GM21526 (cell line): ENCODE measurements around the gene ENDOV.

Experiments
- ATAC-seq: cut with Tn5 transposase; IDR thresholded peaks from one replicate; pipeline ENCODE4 v1.9.1; 2021; ENCODE audit warnings: moderate library complexity; ENCODE audit not compliant: unreplicated experiment, low FRiP score

ENDOV gene

GRCh38 chr17:80461528-80462160 lies 46.7 kb downstream of the ENDOV start:
- ATAC-seq, result no peak

GRCh38 chr17:80463784-80464400 lies 48.9 kb downstream of the ENDOV start:
- ATAC-seq, result no peak

DNA sequence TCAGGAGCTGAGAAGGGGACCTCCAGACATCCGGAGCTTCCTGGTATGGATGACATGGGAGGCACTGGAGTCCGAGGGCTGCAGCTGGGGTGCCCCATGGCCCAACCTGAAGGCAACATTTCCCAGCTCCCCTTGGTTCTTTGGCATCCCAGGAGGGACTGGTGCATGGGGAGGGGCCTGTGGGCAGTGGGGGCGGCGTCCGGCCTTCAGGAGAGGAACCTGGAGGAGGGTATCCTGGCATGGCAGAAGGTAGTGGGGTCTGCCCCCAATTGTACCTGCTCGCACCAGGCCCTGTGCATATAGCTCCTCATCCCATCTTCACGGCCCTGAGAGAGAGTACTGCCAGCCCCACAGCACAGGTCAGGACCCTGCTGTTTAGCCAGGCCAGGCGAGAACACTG lies 49.5 kb downstream of the ENDOV start:
- no peak for ATAC-seq

- ATAC-seq, result no peak
Observed at GRCh38 chr17:80465327-80465974, 50.5 kb downstream of the ENDOV start.

DNA sequence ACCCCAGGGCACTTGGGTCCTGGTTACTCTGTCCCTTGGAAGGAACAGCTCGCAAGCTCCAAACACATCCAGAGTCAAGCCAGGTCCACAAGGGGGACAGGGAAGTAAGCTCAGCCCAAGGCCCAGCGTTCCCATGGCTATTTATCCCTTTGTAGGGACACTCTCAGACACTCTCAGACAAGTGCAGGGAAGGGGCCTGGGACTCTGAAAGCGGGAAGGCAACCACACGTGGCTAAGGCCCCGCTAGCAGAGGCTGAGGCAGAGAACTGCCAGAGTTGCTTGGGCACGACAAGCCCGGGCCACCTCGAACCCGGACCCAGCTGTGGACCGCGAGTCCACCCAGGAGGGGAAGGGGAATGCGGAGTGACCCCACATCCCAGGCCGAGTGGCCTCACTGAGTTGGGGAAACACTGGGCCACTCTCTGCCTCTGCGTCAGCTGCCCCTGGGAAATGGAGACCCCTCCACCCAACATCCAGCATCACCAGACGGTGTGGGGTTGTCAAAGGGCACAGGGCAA lies 51.3 kb downstream of the ENDOV start:
- no peak for ATAC-seq

GRCh38 chr17:80468242-80468641 lies 53.3 kb downstream of the ENDOV start:
- no peak for ATAC-seq

DNA sequence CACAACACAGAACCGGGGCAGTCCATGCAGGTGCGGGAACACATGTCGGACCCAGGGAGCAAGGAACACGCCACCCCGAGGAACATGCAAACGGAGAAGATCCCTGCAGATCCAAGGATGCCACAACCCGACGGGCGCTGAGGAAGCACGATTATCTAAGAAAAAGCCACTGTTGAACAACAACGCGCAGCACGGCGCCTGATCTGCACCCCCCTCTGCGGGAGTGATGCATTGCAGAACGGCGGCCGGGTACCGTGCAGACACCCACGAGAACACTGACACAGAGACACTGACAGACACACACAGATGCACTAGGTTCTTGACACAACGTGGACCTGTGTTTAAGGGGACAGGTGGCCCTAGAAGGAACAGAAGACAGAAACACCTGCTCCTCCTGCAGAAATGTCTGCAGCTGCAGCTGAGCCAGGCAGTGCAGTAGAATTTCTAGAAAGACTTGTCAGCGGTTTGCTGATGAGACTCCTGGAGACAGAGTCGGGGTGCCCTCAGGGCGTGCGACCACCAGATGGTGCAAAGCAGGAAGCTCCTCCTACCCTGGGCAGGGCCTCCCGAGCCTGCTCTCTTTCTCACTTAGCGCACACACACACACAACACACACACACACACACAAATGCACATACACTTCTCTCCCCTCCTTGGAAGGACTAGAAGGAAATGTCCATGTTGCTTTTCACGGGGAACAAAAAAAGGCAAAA lies 54.0 kb downstream of the ENDOV start:
- ATAC-seq, result no peak

DNA sequence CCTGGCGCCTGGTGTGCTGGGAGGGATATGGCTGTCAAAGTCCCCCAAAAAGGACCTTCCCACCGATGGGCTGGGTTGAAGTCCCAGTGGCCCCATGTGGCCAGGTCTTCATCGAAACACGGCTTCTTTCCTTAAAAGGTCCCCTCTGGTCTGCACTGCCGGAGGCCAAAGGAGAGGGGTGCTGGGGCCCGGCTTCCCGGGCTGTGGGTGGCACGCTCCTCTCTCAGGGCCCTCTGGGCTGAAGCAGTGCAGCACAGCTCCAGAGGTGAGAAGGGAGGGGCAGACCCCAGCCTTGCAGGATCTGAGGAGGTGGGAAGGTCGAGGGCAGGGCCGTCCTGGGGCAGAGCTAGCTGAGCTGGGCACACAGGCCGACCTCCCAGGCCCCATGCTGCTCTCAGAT lies 54.7 kb downstream of the ENDOV start:
- ATAC-seq, result no peak

DNA sequence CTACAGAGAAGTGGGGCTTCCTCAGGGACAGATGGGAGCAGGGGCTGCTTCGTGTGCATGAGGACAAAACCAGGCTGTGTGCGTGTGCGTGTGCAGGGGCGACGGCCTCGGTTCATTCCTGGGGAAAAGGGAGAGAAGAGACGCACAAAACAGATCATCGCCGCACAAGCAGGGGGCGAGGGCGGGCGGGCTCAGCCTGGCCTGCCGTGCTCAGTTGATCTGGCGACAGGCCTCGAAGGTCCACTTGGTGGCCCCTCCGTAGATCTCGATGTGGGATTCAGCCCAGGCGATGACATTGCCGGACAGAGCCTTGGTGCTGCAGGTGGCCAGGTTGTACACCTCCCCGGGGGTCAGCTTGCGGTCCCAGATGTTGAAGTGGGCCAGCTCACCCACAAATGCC lies 55.6 kb downstream of the ENDOV start:
- ATAC-seq, result no peak

DNA sequence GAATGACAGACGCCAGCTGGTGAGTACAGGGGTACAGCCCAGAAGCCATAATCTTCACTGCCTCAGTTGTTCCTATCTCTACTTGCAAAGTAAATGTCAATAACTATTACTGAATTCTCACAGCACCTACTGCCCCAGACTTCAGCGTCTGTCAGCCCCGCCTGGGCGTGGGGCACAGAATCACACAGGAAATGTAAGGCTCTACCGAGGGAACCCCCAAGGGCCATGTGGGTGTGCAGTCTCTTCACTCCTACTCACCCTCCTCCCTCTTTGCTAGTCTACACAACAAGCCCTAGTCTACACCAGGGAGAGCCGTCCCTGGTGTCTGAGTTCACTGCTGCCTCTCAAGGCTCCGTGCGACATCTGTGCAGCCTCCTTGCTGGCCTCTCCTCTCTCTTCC lies 57.0 kb downstream of the ENDOV start:
- no peak for ATAC-seq

DNA sequence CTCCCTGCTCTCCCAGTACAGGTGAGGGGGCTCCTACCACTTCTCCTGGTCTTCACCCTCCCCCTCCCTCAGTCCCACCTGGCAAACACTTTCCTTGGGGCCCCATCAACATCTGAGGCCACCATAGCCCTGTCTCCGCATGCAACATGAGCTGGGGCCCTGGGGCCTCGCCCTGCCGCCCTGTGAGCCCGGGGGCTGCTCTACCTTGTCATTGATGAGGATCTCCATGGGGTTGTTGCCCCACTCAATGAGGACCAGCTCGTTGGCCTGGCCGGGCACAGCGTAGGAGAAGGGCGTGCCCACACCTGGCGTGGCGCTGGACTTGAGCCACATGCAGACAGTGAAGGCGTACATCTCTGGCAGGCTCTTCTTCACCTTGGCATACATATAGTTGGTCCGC lies 58.0 kb downstream of the ENDOV start:
- ATAC-seq, result no peak

- no peak for ATAC-seq
Observed at GRCh38 chr17:80473701-80474100, 58.7 kb downstream of the ENDOV start.

- no peak for ATAC-seq
Observed at GRCh38 chr17:80474231-80474960, 59.4 kb downstream of the ENDOV start.

GRCh38 chr17:80474961-80475909 lies 60.3 kb downstream of the ENDOV start:
- no peak for ATAC-seq

DNA sequence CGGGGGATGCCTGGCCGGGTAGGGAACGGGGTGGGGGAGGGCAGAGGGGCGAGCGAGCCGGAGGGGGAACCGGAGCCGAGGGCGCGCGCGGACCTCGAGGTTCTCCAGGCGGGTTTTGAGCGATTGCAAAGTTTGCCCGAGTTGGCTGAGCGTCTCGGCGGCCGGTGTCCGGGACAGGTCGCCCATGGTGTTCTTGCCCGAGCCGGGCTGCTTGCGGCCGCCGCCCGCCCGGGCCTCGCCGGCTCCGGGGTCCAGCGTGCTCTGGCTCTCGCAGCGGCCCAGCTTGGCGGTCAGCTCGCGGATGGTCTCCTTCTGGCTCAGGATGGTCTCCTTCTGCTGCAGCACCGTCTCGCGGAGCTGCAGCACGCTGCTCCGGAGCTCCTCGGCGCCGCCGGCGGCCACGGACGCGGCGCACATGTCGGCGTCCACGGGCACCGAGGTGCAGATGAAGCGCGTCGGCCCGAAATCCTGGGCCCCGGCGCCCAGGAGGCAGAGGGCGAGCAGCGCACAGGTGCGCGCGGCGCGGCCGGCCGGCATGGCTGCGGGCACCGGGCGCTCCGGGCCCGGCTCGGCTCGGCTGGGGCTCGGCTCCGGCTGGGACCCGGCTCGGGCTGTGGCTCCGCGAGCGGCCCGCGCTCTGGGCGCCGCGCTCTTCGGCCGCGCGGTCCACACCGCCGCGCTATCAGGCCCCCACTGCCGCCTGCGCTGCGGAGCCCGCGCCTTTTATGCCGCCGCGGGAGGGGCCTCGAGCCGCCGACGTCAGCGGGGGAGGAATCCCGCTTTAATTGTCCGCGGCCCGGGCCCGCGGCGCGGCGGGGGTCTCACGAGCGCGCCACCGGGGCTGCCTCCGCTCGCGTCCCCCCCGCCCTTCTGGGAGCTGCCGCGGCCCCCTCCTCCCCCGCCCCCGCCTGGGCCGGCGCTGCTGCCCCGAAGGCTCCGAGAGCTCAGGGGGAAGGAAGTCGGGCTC lies 61.2 kb downstream of the ENDOV start, which contains the start of gene NPTX1:
Gene NPTX1 (minus strand): TSS at position 698 of the 967 bp plus-strand sequence. CDS start 161 bp downstream, at position 537.
- no peak for ATAC-seq

- ATAC-seq, result no peak
Observed at GRCh38 chr17:80476877-80477646, 62.1 kb downstream of the ENDOV start.

DNA sequence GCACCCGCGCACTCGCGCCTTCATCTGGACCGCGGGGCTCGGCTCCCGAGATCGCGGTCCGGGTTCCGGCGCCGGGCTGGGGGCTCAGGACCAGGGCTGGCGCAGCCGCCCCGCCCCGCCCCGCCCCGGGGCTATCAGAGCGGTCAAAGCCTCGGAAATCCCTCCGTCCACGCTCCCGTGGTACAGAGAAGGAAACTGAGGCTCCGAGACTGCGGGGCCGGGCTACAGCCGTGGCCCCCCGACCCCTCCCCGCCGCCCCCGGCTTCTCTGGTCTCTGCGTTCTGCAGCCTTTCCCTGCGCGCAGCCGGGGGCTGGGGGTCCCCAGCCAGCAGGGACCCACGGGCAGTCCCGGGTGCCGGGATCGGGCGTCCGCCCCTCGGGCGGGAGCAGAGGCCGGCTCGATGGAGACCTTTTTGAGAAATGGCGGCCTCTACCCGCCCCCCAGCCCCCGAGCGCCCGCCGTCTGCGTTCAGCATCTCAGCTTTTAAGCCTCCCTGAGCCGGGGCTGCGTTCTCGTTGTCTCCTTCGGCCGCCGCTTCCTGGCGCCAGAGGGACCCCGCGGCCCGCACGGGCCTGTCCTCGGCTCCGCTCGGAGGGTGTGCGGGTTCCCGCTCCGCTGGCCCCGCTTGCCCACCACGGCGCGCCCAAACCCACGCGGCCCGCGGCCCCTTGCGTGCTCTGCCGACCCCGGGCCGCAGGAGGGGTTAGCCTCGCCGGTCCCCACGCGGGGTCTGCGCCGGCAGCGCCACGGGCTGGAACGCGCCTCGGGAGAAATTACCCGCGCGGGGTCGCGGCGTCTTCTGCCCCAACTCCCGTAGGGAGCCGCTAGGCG lies 62.9 kb downstream of the ENDOV start:
- ATAC-seq, result no peak
